T-helper 22 cell (primary cell): ENCODE results near the gene SETBP1.
"Not testable (repeated sequence)": the region's sequence is repeated elsewhere in the genome, so short reads cannot be mapped to it uniquely, and the experiment has no call there.

Experiments used
- DNase-seq: peaks from one replicate; pipeline ENCODE4 v3.0.0-alpha.2; 2020; ENCODE audit warnings: low read depth

SETBP1 gene

DNA sequence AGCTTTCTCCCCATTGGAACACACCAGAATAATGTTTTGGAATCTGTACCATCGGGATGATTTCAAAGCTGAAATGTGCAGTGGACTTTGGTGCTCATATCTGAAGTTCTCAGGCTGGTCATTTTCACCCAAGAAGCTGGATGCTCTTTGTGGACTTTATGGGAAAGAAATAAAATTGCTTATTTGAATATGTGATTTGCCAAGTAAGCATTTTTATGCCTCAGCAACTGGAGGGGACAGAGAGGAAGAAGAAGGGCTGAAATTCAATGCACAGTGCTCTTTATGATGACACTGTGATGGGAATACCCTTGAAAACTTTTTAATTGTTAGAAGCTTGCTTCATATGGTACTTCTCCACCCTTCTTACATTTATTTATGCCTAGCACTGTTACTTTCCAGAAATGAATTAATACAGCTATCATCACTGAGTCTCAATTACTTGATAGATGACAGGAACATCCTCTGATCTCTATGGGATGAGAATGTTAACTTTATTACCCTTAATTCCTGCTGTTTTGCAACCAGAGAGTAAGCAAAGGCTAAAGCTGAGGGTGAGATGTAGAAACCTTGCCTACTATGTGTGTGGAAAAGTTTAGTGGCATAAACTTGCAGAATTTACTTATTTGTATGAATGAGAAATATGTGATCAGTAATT is 23.6 kb downstream of the SETBP1 start:
- DNase-seq: no peak

DNA sequence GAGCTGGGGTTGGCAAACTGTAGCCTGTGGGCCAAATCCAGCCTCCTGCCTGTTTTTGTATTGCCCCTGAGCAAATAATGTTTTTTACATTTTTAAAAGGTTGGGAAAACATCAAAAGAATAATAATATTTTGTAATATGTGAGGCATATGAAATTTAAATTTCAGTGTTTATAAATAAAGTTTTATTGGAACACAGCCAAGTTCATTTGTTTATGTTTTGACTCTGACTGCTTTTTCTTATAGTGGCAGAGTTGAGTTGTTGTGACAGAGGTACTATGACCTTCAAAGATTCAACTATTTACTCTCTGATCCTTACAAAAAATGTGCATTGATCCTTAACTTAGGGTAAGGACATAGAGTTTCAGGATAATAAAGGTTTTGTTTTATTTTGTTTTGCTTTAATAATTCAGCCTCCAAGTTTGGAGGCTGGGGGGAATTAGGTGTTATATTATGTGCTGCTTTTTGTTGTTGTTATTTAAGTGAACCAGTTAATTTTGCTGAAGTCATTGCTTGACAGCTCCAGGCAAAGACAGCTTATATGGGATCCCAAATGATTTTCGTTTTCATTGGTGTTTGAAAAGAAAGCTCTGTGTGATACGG is 24.5 kb downstream of the SETBP1 start:
- DNase-seq: no peak

DNA sequence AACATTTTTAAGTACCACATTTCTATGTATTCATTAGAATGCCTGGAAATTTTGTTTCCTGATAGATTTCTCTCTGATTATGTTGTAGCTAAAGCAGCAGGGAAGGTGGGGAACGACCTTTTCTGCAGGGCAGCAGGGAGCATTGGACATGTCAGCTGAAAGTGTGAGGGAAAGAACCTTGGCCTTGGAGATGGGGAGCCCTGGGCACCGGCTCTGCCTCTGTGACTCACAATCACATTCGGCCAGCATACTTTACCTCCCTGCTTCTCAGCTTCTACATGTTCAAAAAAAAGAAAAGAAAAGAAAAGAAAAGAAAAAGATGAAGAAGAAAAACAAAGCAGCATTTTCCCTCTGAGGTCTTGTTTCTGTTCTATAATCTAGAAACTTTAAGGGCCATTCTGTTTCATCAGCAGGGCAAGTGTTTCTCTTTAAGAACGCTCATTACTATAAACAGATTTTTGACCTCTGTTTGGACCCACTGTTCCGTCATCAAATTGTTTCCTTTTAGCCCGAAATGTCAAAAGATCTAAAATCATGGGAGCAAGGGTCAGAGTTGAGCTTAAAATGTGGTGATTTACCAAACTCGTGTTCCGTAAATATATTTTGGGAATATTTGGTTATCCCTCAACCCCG is 27.9 kb downstream of the SETBP1 start:
- DNase-seq: no peak

DNA sequence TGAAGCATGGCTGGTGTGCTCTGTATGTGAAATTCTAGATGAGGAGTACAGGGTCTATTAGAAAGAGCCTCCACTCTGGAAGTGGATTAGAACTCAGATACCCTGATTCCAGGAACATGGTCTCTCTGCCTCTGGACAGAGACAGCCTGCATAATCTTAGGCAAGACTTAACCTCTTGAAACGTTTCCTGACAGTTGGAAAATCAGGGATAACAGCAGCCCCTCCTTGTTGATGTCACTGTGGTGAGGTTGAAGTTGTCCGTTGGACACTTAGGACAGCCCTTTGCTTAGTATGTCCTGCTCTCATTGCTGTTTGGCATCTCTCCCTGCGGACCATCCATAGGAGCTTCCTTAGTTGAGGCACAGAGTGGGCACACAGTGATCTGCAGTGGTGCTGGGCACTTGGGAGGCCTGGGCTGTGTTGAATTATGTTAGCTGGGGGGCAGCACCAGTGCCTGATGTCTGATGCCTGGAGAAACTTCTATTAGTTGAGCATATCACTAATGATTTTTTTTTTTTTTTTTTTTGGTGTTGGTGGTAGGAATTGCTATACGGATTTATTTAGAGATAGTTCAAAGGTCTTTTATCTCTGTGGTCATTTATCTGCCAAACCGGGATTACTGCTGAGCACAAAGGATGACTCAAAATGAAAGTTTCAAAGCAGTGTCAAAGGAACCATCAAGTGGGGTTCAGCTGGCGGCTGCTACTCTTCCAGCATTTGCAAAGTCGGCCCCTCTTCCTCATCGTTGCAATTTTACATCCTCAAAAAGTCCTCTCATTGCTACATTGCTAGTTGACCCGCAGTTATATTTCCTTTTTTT is 28.8 kb downstream of the SETBP1 start:
- DNase-seq: no peak

DNA sequence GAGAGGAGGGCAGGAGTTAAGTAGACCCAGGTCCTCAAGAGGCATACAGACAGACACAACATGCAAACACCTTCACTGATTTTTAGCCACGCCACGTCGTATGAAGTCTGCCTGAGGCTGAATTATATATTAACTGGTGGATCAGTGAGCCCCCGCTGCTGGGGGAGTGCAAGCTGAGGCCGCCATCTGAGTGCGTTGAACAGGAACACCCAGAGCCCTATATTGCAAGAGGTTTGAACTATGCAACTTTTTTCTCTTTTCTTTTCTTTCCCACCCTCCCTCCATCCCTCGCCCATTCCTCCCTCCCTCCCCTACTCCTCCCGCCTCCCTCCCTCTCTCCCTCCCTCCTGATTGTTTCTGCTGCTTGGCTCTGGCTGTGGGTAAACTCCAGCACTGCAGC is 30.2 kb downstream of the SETBP1 start:
- DNase-seq: no peak

DNA sequence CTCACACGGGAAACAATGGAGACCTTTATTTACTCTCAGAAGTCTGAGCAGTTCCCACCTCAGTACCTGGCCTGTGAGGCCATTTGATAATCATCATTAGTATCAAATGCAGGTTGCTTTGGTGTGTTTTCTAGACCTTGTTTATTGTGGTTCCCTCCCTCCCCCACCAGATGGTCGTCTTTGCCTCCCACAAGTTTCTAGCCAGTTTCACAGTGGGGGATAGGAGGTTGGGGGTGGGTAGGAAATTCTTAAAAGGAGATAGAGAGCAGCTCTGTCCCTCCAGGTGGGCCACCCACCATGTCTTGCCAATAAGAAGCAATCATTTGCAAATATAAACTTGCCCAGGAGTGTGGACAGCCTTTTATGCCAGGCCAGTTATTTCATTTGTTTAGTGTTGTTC is 31.3 kb downstream of the SETBP1 start:
- no peak for DNase-seq

DNA sequence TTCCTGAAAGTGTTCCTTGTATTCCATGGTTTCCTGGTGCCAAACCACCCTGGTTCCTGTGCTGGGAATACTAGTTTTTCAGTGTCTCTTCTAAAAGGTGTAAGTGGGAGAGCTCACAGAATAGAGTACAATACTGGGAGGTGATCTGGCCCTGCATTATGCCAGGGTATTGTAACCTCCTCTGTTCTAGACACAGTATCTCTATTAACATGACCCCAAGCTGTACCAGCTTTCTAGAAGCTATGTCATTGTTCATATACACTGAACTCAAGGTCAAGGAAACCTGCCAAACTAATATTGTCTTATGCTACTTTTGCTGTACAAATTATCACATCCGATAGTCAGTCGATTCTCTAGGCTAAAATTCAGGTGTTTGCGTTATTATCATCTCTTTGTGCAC is 32.7 kb downstream of the SETBP1 start:
- no peak for DNase-seq

DNA sequence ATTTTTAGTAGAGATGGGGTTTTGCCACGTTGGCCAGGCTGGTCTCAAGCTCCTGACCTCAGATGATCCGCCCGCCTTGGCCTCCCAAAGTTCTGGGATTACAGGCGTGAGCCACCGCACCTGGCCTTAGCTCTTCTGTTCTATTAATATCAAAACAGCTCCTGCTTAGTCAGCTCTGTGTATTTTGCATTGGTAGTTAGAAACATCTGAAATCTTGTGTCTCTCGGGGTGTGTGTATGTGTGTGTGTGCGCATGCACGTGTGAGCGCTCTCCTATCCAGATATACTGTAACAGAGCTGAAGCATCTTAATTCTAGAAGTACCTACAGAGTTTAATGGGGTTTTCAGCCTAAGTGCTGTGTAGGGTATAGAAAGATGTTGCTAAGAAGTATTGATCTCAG is 33.7 kb downstream of the SETBP1 start:
- DNase-seq: no peak

DNA sequence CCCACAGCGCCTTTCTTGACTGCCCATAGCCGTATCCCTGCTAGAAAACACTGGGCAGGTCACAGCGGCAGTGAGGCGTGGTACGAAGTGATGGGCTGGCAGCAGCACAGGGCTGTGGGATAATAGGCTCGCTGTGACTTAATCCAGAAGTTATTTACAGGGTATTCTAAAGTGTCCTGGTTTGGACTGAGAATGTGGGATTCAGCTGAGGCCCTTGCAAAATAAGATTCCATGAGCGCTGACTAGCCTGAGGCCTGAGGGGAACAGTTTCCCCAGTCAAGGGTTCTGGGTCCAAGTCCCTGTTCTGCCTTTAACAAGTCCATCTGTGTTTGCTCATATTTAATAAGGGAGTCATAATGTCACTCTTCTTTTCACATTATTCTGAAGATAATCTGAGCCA is 34.6 kb downstream of the SETBP1 start:
- DNase-seq: no peak

DNA sequence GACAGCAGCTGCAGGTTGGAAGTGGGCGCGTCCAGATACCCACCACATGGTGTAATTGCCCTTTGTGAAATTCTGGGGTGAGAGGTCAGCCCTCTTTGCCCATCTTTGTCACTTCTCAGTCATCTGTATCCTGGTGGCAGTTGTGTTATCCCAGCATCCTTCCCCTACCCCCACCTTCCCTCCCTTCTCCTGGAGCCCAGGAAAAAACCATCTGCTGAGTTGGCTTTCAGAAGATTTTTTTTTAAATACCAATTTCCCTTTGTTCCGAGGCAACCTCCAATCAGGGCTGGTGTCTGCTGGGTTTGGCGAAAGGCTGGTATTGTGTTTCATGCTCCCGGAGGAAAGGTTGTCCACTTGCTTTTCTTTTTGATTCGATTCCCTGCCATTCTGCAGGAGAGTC is 35.2 kb downstream of the SETBP1 start:
- no peak for DNase-seq

DNA sequence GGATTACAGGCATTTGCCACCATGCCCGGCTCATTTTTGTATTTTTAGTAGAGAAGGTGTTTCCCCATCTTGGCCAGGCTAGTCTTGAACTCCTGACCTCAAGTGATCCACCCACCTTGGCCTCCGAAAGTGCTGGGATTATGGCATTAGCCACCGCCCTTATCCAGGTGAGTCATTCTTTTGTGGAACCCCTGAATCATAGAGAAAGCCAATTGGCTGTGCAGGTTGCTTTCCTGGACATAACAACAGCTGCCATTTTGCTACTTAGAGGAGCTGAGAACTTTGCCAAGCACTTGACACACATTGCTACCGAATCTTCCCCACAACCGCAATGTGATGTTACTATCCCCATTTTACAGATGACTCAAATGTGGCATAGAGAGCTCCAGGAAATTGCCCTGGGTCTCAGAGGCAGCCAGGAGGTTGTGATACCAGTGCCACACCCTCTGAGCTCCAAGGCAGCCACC is 36.0 kb downstream of the SETBP1 start:
- DNase-seq: no peak

DNA sequence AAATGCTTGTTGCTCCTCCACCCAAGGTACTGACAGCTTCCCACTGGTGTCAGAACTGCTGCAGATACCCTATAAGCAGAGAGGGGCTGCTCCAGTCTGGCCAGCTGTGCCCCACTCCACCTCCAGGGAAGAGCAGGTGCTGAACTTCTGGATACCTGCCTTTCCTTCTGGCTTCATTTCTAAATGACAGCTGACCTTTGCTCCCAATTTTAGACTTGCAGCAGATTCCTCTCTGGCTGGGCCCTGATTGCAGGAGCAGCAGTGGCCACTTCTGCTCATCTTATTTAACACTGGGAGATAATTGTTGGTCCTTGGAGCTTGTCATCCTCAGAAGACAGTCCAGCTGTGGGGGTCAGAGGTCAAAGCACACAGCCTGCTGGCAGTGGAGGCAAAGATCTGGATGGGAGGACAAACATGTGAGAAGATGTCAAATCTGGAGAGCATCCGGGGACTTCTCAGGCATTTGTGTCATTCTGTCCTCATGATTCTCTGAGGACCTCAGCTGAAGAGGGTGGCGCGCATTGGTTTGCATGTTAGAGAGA is 38.9 kb downstream of the SETBP1 start:
- DNase-seq: no peak

DNA sequence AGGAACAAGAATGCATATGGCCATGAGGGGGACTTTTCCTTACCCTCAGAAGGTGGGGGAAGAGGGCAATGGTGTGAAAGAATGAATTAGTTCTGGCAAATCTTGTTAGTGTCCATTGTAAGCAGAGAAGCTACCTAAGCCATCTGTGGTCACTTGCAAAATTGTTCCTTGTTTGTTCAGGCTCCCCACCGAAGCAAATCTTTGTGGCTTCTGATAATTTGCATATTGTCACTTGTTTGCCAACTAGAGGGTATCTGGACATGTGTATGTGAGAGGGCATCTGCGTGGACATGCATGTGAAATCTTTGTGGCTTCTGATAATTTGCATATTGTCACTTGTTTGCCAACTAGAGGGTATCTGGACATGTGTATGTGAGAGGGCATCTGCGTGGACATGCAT is 41.1 kb downstream of the SETBP1 start:
- DNase-seq: not testable (repeated sequence)

DNA sequence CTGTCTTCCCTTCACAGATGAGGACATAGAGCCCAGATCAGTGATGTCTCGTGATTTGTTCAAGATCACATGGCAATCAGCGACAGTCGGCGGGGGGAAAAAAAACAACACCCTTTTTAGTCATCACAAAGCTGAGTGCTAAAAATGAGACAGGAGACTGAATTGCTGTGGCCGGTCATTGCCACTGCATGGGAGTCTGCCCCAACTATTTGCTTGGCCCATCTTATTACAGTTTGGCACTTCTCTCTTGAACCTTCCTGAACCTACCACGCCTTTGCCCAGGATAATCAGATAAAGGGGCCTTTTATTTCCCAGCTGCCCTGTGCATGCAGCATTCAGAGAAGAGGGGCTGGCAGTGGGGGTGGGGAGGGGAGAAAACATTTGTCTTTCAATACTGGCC is 42.7 kb downstream of the SETBP1 start:
- DNase-seq: no peak

DNA sequence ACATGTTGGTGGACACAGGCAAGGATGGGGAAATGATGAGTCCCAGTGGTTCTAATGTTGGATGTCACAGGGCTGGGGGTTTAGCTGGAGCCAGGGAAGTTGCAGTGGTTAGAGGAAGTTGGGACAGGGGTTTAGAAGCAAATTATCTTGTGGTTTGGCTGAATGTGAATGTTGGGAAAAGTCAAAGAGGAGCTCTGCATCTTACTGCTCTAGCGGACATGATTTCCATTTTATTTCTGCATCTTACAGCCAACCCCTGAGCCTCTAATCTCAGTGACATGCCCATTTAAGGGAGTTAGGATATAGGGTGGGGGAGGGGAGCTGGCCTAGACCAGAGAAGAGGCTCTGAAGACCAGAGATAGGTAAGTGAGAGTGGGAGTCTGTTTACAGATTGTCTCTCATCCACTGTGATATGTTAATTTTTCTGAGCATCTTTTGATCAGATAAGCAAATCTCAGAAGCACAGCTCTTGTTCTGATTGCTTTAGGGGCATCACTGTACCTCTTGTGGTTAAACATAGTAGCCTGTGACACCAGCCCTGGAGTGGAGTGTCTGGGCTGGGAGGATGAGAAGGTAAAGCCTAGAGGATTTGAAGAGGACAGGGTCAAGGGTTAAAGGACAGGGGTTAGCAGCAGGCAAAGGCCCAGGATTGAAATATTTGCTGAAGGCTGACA is 43.6 kb downstream of the SETBP1 start:
- no peak for DNase-seq

DNA sequence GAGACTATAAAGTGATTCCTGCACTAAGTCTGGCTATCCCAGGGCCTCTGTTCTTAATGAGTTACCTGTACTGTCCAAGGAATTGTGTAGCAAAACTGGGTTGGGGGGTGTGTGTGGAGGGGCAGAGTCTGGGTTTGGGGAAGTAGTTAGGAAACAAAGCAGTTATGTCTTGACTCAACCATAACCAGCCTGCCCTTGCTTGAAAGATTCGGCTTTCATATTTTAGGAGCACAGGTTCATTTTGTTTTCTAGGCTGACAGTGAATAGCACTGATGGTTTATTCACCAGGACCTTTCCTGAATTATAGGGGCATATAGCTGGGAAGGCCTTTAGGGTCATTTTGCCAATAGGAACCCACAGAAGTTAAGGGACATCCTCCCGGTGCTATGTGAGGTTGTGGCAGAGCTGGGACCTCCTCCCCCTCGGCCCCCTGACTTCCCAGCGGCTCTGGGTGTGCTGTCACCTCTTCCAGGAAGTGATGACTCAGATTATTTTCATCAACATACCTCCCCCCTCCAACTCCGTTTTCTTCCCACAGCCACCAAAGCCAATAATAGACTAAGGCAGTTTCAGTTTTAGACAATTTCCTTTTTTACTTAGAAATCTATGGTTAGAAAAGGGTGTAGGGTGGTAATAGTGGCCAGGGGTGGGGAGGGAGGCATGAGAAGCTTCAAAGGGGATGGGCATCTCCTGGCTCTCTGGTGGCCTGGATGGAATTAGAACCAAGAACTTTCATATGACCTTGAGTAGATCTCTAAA is 44.8 kb downstream of the SETBP1 start:
- DNase-seq: peak; percentile 37

DNA sequence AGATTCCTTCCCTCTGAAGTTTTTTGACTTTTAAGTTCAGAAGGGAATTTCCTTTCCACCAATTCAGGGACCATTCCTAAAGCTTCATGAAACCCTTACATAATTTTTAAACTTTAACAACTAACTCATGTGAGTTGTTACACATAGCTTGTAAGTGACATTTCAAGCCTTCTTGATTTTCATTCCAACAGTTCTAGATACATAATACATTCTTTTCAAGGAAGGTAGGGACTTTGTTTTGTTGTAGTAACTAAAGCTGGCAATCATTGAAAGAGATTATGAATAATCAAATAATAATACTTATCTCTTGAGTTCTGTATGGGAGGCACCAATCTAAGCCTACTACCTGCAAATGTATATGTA is 45.4 kb downstream of the SETBP1 start:
- DNase-seq: no peak

DNA sequence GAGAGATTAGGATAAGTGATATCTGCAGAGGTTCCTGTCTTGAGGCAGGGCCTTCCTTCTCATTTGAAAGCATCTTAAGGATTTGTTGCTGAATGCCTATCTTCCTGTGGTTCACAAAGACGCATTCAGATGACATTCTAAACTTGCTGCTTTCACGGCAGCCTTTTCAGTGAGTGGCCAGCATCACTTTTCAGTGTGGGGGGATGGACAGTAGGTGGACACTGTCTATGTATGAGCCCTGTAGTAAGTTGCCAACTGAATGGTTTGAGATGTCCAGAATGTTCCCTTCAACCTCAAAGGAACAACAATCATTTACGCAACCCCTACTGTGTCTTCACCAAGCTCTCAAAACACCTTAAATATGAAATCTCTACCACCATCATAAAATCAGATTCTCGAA is 46.6 kb downstream of the SETBP1 start:
- no peak for DNase-seq

DNA sequence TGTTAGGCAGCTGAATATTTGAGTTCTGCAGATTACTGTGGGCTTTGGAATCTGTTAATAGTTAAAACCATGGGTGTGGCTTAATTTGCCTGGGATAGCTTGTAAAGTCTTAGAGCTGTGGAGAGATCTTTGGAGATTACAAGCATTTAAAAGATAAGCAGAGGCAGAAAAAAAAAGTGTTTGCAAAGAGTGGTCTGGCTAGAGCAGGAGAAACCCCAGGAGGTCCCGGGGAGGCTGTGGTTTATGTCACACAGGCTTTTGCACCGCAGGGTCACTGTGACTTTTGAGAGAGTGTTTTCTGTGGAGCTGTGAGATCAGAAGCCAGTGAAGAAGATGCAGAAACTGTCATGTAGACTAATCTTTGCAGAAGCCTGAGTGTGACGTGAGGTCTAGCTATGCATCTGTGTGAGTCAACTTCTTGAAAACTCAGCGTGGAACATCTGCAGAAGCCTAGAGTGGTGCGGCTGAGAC is 49.0 kb downstream of the SETBP1 start:
- peak; percentile 1 for DNase-seq

DNA sequence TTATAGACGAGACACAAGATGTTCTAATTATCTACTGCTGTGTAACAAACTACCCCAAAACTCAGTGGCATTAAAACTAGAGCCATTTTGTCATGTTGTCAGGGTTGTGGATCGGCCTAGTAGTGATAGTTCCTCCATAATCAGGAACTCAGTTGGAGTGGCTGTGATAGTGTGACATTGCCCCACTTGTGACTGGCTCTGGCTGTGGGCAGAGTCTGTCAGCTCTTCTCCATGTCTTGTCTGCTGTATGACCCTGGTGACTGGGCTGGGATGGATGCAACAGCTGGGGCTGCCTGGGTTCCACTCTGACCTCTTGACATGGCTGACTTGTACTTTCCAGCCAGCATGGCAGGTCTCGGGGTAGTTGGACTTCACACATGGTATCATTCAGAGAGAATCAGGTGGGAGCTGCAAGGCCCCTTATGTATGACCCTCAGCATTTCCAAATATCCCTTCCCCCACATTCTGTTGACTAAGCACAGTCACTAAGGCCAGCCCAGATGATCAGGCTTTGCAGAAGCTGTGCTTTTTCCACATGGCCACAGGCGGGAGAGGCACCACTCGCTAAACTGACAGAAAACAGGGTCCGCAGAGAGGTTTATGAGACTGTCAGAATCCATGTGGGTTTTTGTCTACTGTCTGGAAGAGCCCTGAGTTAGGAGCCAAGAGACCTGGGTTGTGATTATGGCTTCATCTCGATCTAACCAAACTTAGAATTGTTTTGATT is 50.3 kb downstream of the SETBP1 start:
- DNase-seq: no peak
